GM23338 (cell line): ENCODE measurements around the gene OSBPL5. TPM values are rescaled to one million over a fixed set of nuclear protein-coding genes. Genes with fewer than 3 reads are reported as not detected.

ENCODE experiments used
- ATAC-seq: fragments of 200-7000 bp; cut with Tn5 transposase; 3 replicates; pipeline ENCODE4 v1.9.1; 2020
- DNase-seq: peaks from one replicate; pipeline ENCODE4 v3.0.0-alpha.2; 2015; ENCODE audit warnings: low spot score
- H2AFZ ChIP-seq: fragments of 200-600 bp; sonication (generic); 2 replicates; pipeline ENCODE4 v1.8.0; 2016; ENCODE audit warnings: antibody characterized with exemption, mild to moderate bottlenecking, moderate library complexity
- H3F3A ChIP-seq: fragments of 200-600 bp; sonication (generic); replicated peaks from 2 replicates; pipeline ENCODE4 v1.8.0; 2017; ENCODE audit warnings: antibody characterized with exemption, mixed run types, low read depth
- H3K27ac ChIP-seq: fragments of 200-600 bp; sonication (generic); 2 replicates; pipeline ENCODE4 v1.6.1; 2016; ENCODE audit warnings: low read depth
- H3K27me3 ChIP-seq: fragments of 200-600 bp; sonication (generic); 2 replicates; pipeline ENCODE4 v1.8.0; 2016; ENCODE audit warnings: mild to moderate bottlenecking, mixed run types, moderate library complexity; ENCODE audit not compliant: insufficient read depth
- H3K36me3 ChIP-seq: fragments of 200-600 bp; sonication (generic); 2 replicates; pipeline ENCODE4 v1.8.0; 2016; ENCODE audit warnings: mild to moderate bottlenecking; ENCODE audit not compliant: insufficient read depth
- H3K4me1 ChIP-seq: fragments of 200-600 bp; sonication (generic); 2 replicates; pipeline ENCODE4 v1.8.0; 2016; ENCODE audit warnings: mild to moderate bottlenecking, moderate library complexity; ENCODE audit not compliant: insufficient read depth
- H3K4me2 ChIP-seq: fragments of 200-600 bp; sonication (generic); 2 replicates; pipeline ENCODE4 v1.7.1; 2017; ENCODE audit warnings: mixed run types
- H3K4me3 ChIP-seq: fragments of 200-600 bp; sonication (generic); 2 replicates; pipeline ENCODE4 v1.6.1; 2016; ENCODE audit warnings: mixed run types
- H3K79me2 ChIP-seq: fragments of 200-600 bp; sonication (generic); replicated peaks from 2 replicates; pipeline ENCODE4 v1.8.0; 2017; ENCODE audit warnings: mild to moderate bottlenecking; ENCODE audit not compliant: insufficient read depth
- H3K9me2 ChIP-seq: fragments of 200-600 bp; sonication (generic); 2 replicates; pipeline ENCODE4 v1.8.0; 2017; ENCODE audit not compliant: insufficient read depth
- H4K20me1 ChIP-seq: fragments of 200-600 bp; sonication (generic); replicated peaks from 2 replicates; pipeline ENCODE4 v1.8.0; 2017; ENCODE audit warnings: mild to moderate bottlenecking; ENCODE audit not compliant: insufficient read depth
- H3K27ac Mint-ChIP-seq: 2 replicates; pipeline ENCODE4 v1.8.0; 2020; ENCODE audit warnings: inconsistent platforms, mild to moderate bottlenecking, moderate library complexity, mixed read lengths
- H3K27me3 Mint-ChIP-seq: 3 replicates; pipeline ENCODE4 v1.8.0; 2022; ENCODE audit warnings: low read depth, mild to moderate bottlenecking, moderate library complexity, mixed read lengths, inconsistent platforms; ENCODE audit not compliant: insufficient read depth, poor library complexity
- H3K36me3 Mint-ChIP-seq: 3 replicates; pipeline ENCODE4 v1.8.0; 2021; ENCODE audit warnings: low read depth, mild to moderate bottlenecking, inconsistent platforms, moderate library complexity, mixed read lengths
- H3K4me1 Mint-ChIP-seq: 3 replicates; pipeline ENCODE4 v1.8.0; 2020; ENCODE audit warnings: mild to moderate bottlenecking, inconsistent platforms, mixed read lengths
- H3K4me3 Mint-ChIP-seq: 3 replicates; pipeline ENCODE4 v1.8.0; 2021; ENCODE audit warnings: moderate library complexity, mild to moderate bottlenecking, inconsistent platforms, mixed read lengths
- H3K9me3 Mint-ChIP-seq: 3 replicates; pipeline ENCODE4 v1.8.0; 2020; ENCODE audit warnings: moderate library complexity, mild to moderate bottlenecking, inconsistent platforms, mixed read lengths
- CREB1 ChIP-seq: fragments of 250-450 bp; sonication (Bioruptor Pico); IDR thresholded peaks from 2 replicates; pipeline ENCODE4 v1.5.0; 2020; ENCODE audit warnings: low read depth, mild to moderate bottlenecking, moderate library complexity
- CTCF ChIP-seq, 2 experiments: fragments of 200-600 bp in 1 of 2; sonication (generic) in 1 of 2; conservative IDR thresholded peaks; 2 replicates each; pipeline versions ENCODE4 v1.5.1 to v1.6.1; 2016 to 2017; ENCODE audit warnings: antibody characterized with exemption in 2 of 2, low read depth in 2 of 2, mild to moderate bottlenecking in 2 of 2, moderate library complexity in 1 of 2
- ETS1 ChIP-seq: IDR thresholded peaks from 2 replicates; pipeline ENCODE4 v1.6.1; 2016; ENCODE audit warnings: antibody characterized with exemption
- EZH2 ChIP-seq: fragments of 200-600 bp; sonication (generic); IDR thresholded peaks from one replicate; pipeline ENCODE4 v1.8.0; 2017; ENCODE audit warnings: antibody characterized with exemption, mild to moderate bottlenecking, low read depth; ENCODE audit not compliant: unreplicated experiment
- EZH2phosphoT487 ChIP-seq: fragments of 200-600 bp; sonication (generic); IDR thresholded peaks from one replicate; pipeline ENCODE4 v1.8.1; 2018; ENCODE audit warnings: antibody characterized with exemption; ENCODE audit not compliant: unreplicated experiment
- NANOG ChIP-seq: IDR thresholded peaks from 2 replicates; pipeline ENCODE4 v1.6.1; 2016; ENCODE audit warnings: antibody characterized with exemption, borderline replicate concordance
- POLR2AphosphoS5 ChIP-seq: IDR thresholded peaks from 2 replicates; pipeline ENCODE4 v1.6.1; 2016; ENCODE audit warnings: antibody characterized with exemption, low read depth
- REST ChIP-seq: IDR thresholded peaks from one replicate; pipeline ENCODE4 v1.6.1; 2018; ENCODE audit warnings: antibody characterized with exemption; ENCODE audit not compliant: unreplicated experiment
- STAT1 ChIP-seq: IDR thresholded peaks from one replicate; pipeline ENCODE4 v1.6.1; 2016; ENCODE audit warnings: antibody characterized with exemption; ENCODE audit not compliant: unreplicated experiment
- ZNF114 ChIP-seq: fragments of 250-450 bp; sonication (Bioruptor Pico); IDR thresholded peaks from 2 replicates; pipeline ENCODE4 v1.5.0; 2020; ENCODE audit warnings: mild to moderate bottlenecking, moderate library complexity
- ZNF331 ChIP-seq: fragments of 250-450 bp; sonication (Bioruptor Pico); IDR thresholded peaks from 2 replicates; pipeline ENCODE4 v1.5.0; 2020; ENCODE audit warnings: low read depth, mild to moderate bottlenecking, moderate library complexity
- polyA plus RNA-seq: library from polyadenylated mRNA; unstranded; fragments of >200 nt; fragmentation: Nextera tagmentation; extraction: Ambion mirVana; gene quantifications from 2 replicates; pipeline ENCODE4 v1.2.1, GENCODE V29; 2016
- total RNA-seq: library from RNA; depleted of rRNA; stranded (reverse); fragments of >200 nt; shearing (Covaris generic); gene quantifications from 2 replicates; pipeline ENCODE4 v1.2.3, GENCODE V29; 2014

The OSBPL5 gene
- total and polyA plus RNA-seq, 2 experiments from 2014 or later = 2.7 to 12.0 TPM

GRCh38 chr11:3155216-3155615, 9.9 kb downstream of the OSBPL5 start:
- no peaks in the 10 kb centered on the region for H3K36me3 ChIP-seq
- peaks cover 6% of the 10 kb centered on the region for H3K27me3 Mint-ChIP-seq
- H3K79me2 ChIP-seq = no peaks in the 10 kb centered on the region
- H3K4me1 ChIP-seq = peaks cover 6% of the 10 kb centered on the region; the same call in 1 of the 2 replicates
- H3F3A ChIP-seq = 0 out of 2 replicates have a peak, but pooled peaks cover 2% of the 10 kb centered on the region
- no peaks in the 10 kb centered on the region for H4K20me1 ChIP-seq
- no peaks in the 10 kb centered on the region for H3K9me2 ChIP-seq
- no peak overlapping the region for H3K4me3 Mint-ChIP-seq
- H3K27ac ChIP-seq = no peak overlapping the region
- TF ChIP-seq ZNF114 (CRISPR knock-in tag) (no peak), REST (no peak), POLR2AphosphoS5 (no peak), EZH2phosphoT487 (no peak), ETS1 (no peak), CREB1 (no peak), ZNF331 (CRISPR knock-in tag) (no peak), CTCF (conservative IDR thresholded peaks at IDR 0.05; ENCODE audit: low read depth in 2 of 2) (no peak), EZH2 (no peak), STAT1 (no peak), NANOG (no peak)
- no peak overlapping the region for H3K4me2 ChIP-seq
- H3K9me3 Mint-ChIP-seq = no peaks in the 10 kb centered on the region
- no peak for DNase-seq
- H3K4me1 Mint-ChIP-seq = peaks cover 60% of the 10 kb centered on the region
- ATAC-seq = no peak
- H3K27me3 ChIP-seq = no peaks in the 10 kb centered on the region
- no peaks in the 10 kb centered on the region; the same call in 2 of the 3 replicates for H3K36me3 Mint-ChIP-seq
- H3K27ac Mint-ChIP-seq = 0 out of 2 replicates have a peak overlapping the region, but pooled peaks have one; percentile 29
- no peak overlapping the region for H3K4me3 ChIP-seq
- H2AFZ ChIP-seq = no peak overlapping the region
